H1 (cell line): Measurements from ENCODE around the gene SSB.

Experiments used
- CTCF ChIP-seq, 3 experiments: IDR thresholded peaks; 1 replicate in 2 of 3; 2 replicates in 1 of 3; pipeline versions ENCODE4 v1.5.1 to v1.6.1; 2011; ENCODE audit warnings: low read length in 3 of 3, mild to moderate bottlenecking in 3 of 3, inconsistent platforms in 2 of 3, low read depth in 1 of 3, moderate library complexity in 1 of 3; ENCODE audit not compliant: insufficient read depth in 1 of 3; ENCODE audit errors: control extremely low read depth in 1 of 3
- JUND ChIP-seq: IDR thresholded peaks from 2 replicates; pipeline ENCODE4 v1.6.1; 2011; ENCODE audit warnings: mild to moderate bottlenecking, improper control_type of control experiment, low read length
- SP2 ChIP-seq: IDR thresholded peaks from 2 replicates; pipeline ENCODE4 v1.6.1; 2012; ENCODE audit warnings: mild to moderate bottlenecking, low read length, inconsistent platforms

GRCh38 chr2:169795181-169795580 lies 3.5 kb upstream of the SSB start:
- no peak for TF ChIP-seq JUND
- TF ChIP-seq CTCF (IDR thresholded peaks at IDR 0.05; ENCODE audit: control extremely low read depth in 1 of 3, insufficient read depth in 1 of 3, low read depth in 1 of 3, low read length in 3 of 3) = no peak
- no peak for TF ChIP-seq SP2
